Naive B cell (primary cell): ENCODE data around the gene PRKCE. TPM values are rescaled to one million over a fixed set of nuclear protein-coding genes. Genes with fewer than 3 reads are reported as not detected.

Source experiments
- ATAC-seq, 2 donors: fragments of 150-1000 bp; cut with Tn5 transposase; 2 replicates each; pipeline ENCODE4 v1.10.0; 2021; ENCODE audit warnings: low read depth in 2 of 2, mild to moderate bottlenecking in 2 of 2, moderate library complexity in 2 of 2
- DNase-seq: peaks from one replicate; pipeline ENCODE4 v3.0.0; 2022
- H3K27ac Mint-ChIP-seq, 6 donors: one replicate each; pipeline ENCODE4 v1.8.0; 2020 to 2022; ENCODE audit warnings: mild to moderate bottlenecking in 6 of 6, mixed read lengths in 6 of 6, moderate library complexity in 5 of 6, inconsistent platforms in 2 of 6
- H3K27me3 Mint-ChIP-seq, 3 donors: one replicate each; pipeline ENCODE4 v1.8.0; 2021 to 2022; ENCODE audit warnings: mixed read lengths in 3 of 3, mild to moderate bottlenecking in 1 of 3
- H3K36me3 Mint-ChIP-seq, 2 donors: one replicate each; pipeline ENCODE4 v1.8.0; 2020 to 2022; ENCODE audit warnings: mixed read lengths in 2 of 2, inconsistent platforms in 1 of 2, mild to moderate bottlenecking in 1 of 2
- H3K4me1 Mint-ChIP-seq, 3 donors: one replicate each; pipeline ENCODE4 v1.8.0; 2020 to 2022; ENCODE audit warnings: mixed read lengths in 3 of 3, inconsistent platforms in 1 of 3, mild to moderate bottlenecking in 1 of 3, moderate library complexity in 1 of 3
- H3K4me3 Mint-ChIP-seq, 8 donors: one replicate each; pipeline ENCODE4 v1.8.0; 2020 to 2022; ENCODE audit warnings: mild to moderate bottlenecking in 8 of 8, mixed read lengths in 8 of 8, moderate library complexity in 8 of 8, inconsistent platforms in 2 of 8
- H3K9me3 Mint-ChIP-seq, 7 donors: one replicate each; pipeline ENCODE4 v1.8.0; 2020 to 2022; ENCODE audit warnings: mixed read lengths in 7 of 7, mild to moderate bottlenecking in 5 of 7, inconsistent platforms in 2 of 7, moderate library complexity in 1 of 7
- polyA plus RNA-seq, 6 donors: library from polyadenylated mRNA; unstranded; fragments of 300-500 nt; fragmentation: Illumina TruSeq; gene quantifications; one replicate each; pipeline ENCODE4 v1.2.3, GENCODE V29; 2021; ENCODE audit warnings: low read depth in 6 of 6

PRKCE gene
- polyA plus RNA-seq, 6 donors from 2014 or later = 14.8 to 33.3 (median 23.2) TPM

GRCh38 chr2:45699032-45699658 is 47.7 kb downstream of the PRKCE start:
- DNase-seq = no peak
- Mint-ChIP-seq H3K4me3 (peak overlapping the region; percentile 13 to 87 (median 60)), H3K36me3 (peaks cover 11 to 13% of the 10 kb centered on the region in 2 donors), H3K4me1 (peaks cover 61 to 65% (median 61%) of the 10 kb centered on the region in 3 donors), H3K9me3 (no peaks in the 10 kb centered on the region), H3K27me3 (no peaks in the 10 kb centered on the region), H3K27ac (peak overlapping the region; percentile 62 to 97 (median 84))
- ATAC-seq = peak; percentile 8 to 11

- peak; percentile 69 to 73 for ATAC-seq
- Mint-ChIP-seq H3K27me3 (no peaks in the 10 kb centered on the region), H3K9me3 (no peaks in the 10 kb centered on the region), H3K27ac (peak overlapping the region; percentile 56 to 97 (median 90)), H3K4me3 (peak overlapping the region in 7 of 8 donors; percentile 48 to 87 (median 64)), H3K36me3 (peaks cover 13 to 20% of the 10 kb centered on the region in 2 donors), H3K4me1 (peaks cover 70 to 76% (median 70%) of the 10 kb centered on the region in 3 donors)
- DNase-seq = peak; percentile 43
These were observed 49.0 kb downstream of the PRKCE start for GRCh38 chr2:45700407-45701013.

GRCh38 chr2:45705233-45705632 is 53.8 kb downstream of the PRKCE start:
- peak overlapping the region in 3 of 6 donors; percentile 30 to 57 (median 39) for H3K27ac Mint-ChIP-seq
- H3K9me3 Mint-ChIP-seq = peaks cover 0 to 9% (median 6%) of the 10 kb centered on the region in 7 donors
- DNase-seq = no peak
- no peaks in the 10 kb centered on the region for H3K27me3 Mint-ChIP-seq
- no peak overlapping the region for H3K4me3 Mint-ChIP-seq
- no peak for ATAC-seq
- H3K4me1 Mint-ChIP-seq = peaks cover 44 to 65% (median 56%) of the 10 kb centered on the region in 3 donors
- peaks cover 30 to 35% of the 10 kb centered on the region in 2 donors for H3K36me3 Mint-ChIP-seq

- H3K4me1 Mint-ChIP-seq = peaks cover 39 to 65% (median 56%) of the 10 kb centered on the region in 3 donors
- DNase-seq (no peak), ATAC-seq (no peak)
- peaks cover 0 to 9% (median 6%) of the 10 kb centered on the region in 7 donors for H3K9me3 Mint-ChIP-seq
- H3K4me3 Mint-ChIP-seq = peak overlapping the region in 1 of 8 donors; percentile 62
- peak overlapping the region in 2 of 6 donors; percentile 30 to 76 for H3K27ac Mint-ChIP-seq
- peaks cover 28 to 30% of the 10 kb centered on the region in 2 donors for H3K36me3 Mint-ChIP-seq
- no peaks in the 10 kb centered on the region for H3K27me3 Mint-ChIP-seq
These were observed 54.6 kb downstream of the PRKCE start for GRCh38 chr2:45706033-45706432.

- no peaks in the 10 kb centered on the region for H3K27me3 Mint-ChIP-seq
- DNase-seq (no peak), ATAC-seq (no peak)
- peaks cover 21 to 26% of the 10 kb centered on the region in 2 donors for H3K36me3 Mint-ChIP-seq
- H3K9me3 Mint-ChIP-seq = peaks cover 0 to 9% (median 6%) of the 10 kb centered on the region in 7 donors
- no peak overlapping the region for H3K27ac Mint-ChIP-seq
- peaks cover 32 to 66% (median 52%) of the 10 kb centered on the region in 3 donors for H3K4me1 Mint-ChIP-seq
- no peak overlapping the region for H3K4me3 Mint-ChIP-seq
These were observed 55.5 kb downstream of the PRKCE start for GRCh38 chr2:45707006-45707405.

GRCh38 chr2:45707661-45708060 is 56.2 kb downstream of the PRKCE start:
- ATAC-seq = no peak
- H3K9me3 Mint-ChIP-seq = peaks cover 0 to 9% (median 6%) of the 10 kb centered on the region in 7 donors
- H3K27ac Mint-ChIP-seq = peak overlapping the region in 2 of 6 donors; percentile 28 to 79
- no peaks in the 10 kb centered on the region for H3K27me3 Mint-ChIP-seq
- H3K4me3 Mint-ChIP-seq = no peak overlapping the region
- DNase-seq = no peak
- peaks cover 20 to 27% of the 10 kb centered on the region in 2 donors for H3K36me3 Mint-ChIP-seq
- H3K4me1 Mint-ChIP-seq = peaks cover 34 to 70% (median 58%) of the 10 kb centered on the region in 3 donors

- Mint-ChIP-seq H3K27me3 (no peaks in the 10 kb centered on the region), H3K4me3 (no peak overlapping the region), H3K9me3 (peaks cover 0 to 9% (median 6%) of the 10 kb centered on the region in 7 donors), H3K4me1 (peaks cover 42 to 78% (median 65%) of the 10 kb centered on the region in 3 donors), H3K36me3 (peaks cover 19 to 29% of the 10 kb centered on the region in 2 donors), H3K27ac (peak overlapping the region in 2 of 6 donors; percentile 28 to 79)
- no peak for ATAC-seq
- DNase-seq = no peak
These were observed 57.0 kb downstream of the PRKCE start for GRCh38 chr2:45708501-45708900.

GRCh38 chr2:45709137-45709536 is 57.7 kb downstream of the PRKCE start:
- DNase-seq (no peak), ATAC-seq (no peak)
- no peaks in the 10 kb centered on the region for H3K27me3 Mint-ChIP-seq
- H3K27ac Mint-ChIP-seq = peak overlapping the region in 2 of 6 donors; percentile 15 to 33
- H3K9me3 Mint-ChIP-seq = peaks cover 0 to 9% (median 6%) of the 10 kb centered on the region in 7 donors
- peaks cover 22 to 33% of the 10 kb centered on the region in 2 donors for H3K36me3 Mint-ChIP-seq
- peak overlapping the region in 1 of 8 donors; percentile 15 for H3K4me3 Mint-ChIP-seq
- H3K4me1 Mint-ChIP-seq = peaks cover 40 to 78% (median 65%) of the 10 kb centered on the region in 3 donors

- DNase-seq = no peak
- no peak for ATAC-seq
- Mint-ChIP-seq H3K27me3 (no peaks in the 10 kb centered on the region), H3K27ac (peak overlapping the region in 5 of 6 donors; percentile 16 to 82 (median 36)), H3K4me1 (peaks cover 40 to 81% (median 67%) of the 10 kb centered on the region in 3 donors), H3K36me3 (peaks cover 15 to 37% of the 10 kb centered on the region in 2 donors), H3K9me3 (peaks cover 0 to 9% (median 6%) of the 10 kb centered on the region in 7 donors), H3K4me3 (peak overlapping the region in 1 of 8 donors; percentile 0)
These were observed 59.0 kb downstream of the PRKCE start for GRCh38 chr2:45710468-45710867.

GRCh38 chr2:45711224-45711623 is 59.7 kb downstream of the PRKCE start:
- Mint-ChIP-seq H3K27ac (no peak overlapping the region), H3K4me3 (no peak overlapping the region), H3K9me3 (peaks cover 2 to 9% (median 6%) of the 10 kb centered on the region in 7 donors), H3K27me3 (no peaks in the 10 kb centered on the region), H3K4me1 (peaks cover 43 to 80% (median 75%) of the 10 kb centered on the region in 3 donors), H3K36me3 (peaks cover 15 to 45% of the 10 kb centered on the region in 2 donors)
- no peak for DNase-seq
- no peak for ATAC-seq

GRCh38 chr2:45712570-45712969 is 61.1 kb downstream of the PRKCE start:
- H3K4me3 Mint-ChIP-seq = peak overlapping the region in 3 of 8 donors; percentile 23 to 82 (median 26)
- no peaks in the 10 kb centered on the region for H3K27me3 Mint-ChIP-seq
- peaks cover 15 to 43% of the 10 kb centered on the region in 2 donors for H3K36me3 Mint-ChIP-seq
- peaks cover 55 to 91% (median 83%) of the 10 kb centered on the region in 3 donors for H3K4me1 Mint-ChIP-seq
- DNase-seq = no peak
- peak overlapping the region in 2 of 6 donors; percentile 5 to 85 for H3K27ac Mint-ChIP-seq
- ATAC-seq = no peak
- H3K9me3 Mint-ChIP-seq = peaks cover 6 to 11% (median 8%) of the 10 kb centered on the region in 7 donors

- no peak for ATAC-seq
- H3K9me3 Mint-ChIP-seq = peaks cover under 1 to 9% (median 7%) of the 10 kb centered on the region in 7 donors
- peaks cover 61 to 93% (median 87%) of the 10 kb centered on the region in 3 donors for H3K4me1 Mint-ChIP-seq
- H3K4me3 Mint-ChIP-seq = no peak overlapping the region
- no peaks in the 10 kb centered on the region for H3K27me3 Mint-ChIP-seq
- peaks cover 12 to 38% of the 10 kb centered on the region in 2 donors for H3K36me3 Mint-ChIP-seq
- peak overlapping the region in 3 of 6 donors; percentile 5 to 21 (median 8) for H3K27ac Mint-ChIP-seq
- no peak for DNase-seq
These were observed 61.7 kb downstream of the PRKCE start for GRCh38 chr2:45713136-45713535.

GRCh38 chr2:45713591-45713990 is 62.1 kb downstream of the PRKCE start:
- Mint-ChIP-seq H3K9me3 (peaks cover 0 to 8% (median 5%) of the 10 kb centered on the region in 7 donors), H3K27ac (peak overlapping the region in 3 of 6 donors; percentile 8 to 44 (median 21)), H3K36me3 (peaks cover 8 to 33% of the 10 kb centered on the region in 2 donors), H3K27me3 (no peaks in the 10 kb centered on the region), H3K4me3 (peak overlapping the region in 1 of 8 donors; percentile 10), H3K4me1 (peaks cover 58 to 97% (median 85%) of the 10 kb centered on the region in 3 donors)
- ATAC-seq (no peak), DNase-seq (no peak)
